Measurements from ENCODE around the gene TMEM171.

The TMEM171 gene

DNA sequence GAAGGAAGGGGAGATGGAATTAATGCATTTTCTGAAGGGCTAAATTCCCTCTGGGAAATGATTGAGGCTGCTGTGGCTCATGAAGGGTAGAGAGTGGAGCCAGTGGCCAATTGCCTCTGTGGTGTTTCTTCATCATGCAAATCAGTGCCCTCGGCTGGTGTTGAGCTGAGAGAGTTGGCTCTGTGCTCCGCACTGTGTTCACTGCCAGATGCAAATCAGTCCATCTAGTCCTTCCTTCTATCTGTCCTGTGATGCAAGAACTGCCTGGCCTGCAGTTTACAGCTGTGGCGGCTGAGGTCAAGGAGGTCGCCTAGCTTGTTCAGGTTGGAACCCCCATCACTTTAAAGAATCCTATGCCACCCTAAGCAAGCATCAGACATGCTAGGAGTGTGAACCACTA is 6.0 kb downstream of the TMEM171 start:
- no peak for DNase-seq (ENCODE audit: low spot score in 2 of 2)

DNA sequence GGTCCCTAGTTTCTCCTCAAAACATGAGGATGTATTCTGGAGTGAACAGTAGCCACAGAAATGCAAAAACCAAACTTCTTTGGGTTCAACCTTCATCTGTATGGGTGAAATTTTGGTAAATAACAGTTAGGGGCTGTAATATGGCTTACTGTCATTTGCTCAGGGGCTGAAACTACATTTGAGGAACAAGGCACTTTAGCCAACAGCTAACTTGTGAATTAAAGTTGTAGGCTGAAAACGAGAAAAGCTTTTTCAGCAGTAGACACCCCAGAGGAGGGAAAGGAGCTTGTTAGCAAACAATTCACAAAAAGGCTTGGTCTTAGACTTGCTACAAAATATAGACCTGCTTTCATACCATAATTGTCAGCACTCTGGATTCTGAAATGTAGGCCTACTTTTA is 6.6 kb downstream of the TMEM171 start:
- DNase-seq (ENCODE audit: low spot score in 2 of 2) (no peak), ATAC-seq (replicated peaks; ENCODE audit: extremely low read depth, poor library complexity, severe bottlenecking) (no peak)
- Mint-ChIP-seq H3K27ac (ENCODE audit: low read depth) (no peak overlapping the region), H3K4me1 (peaks cover 50% of the 10 kb centered on the region), H3K9me3 (no peaks in the 10 kb centered on the region), H3K4me3 (no peak overlapping the region), H3K36me3 (ENCODE audit: insufficient read depth) (peaks cover 14% of the 10 kb centered on the region), H3K27me3 (peaks cover 12% of the 10 kb centered on the region)

More for the DNA sequence above, 6.0 kb downstream of the TMEM171 start:
- Mint-ChIP-seq H3K36me3 (ENCODE audit: insufficient read depth) (peaks cover 10% of the 10 kb centered on the region), H3K4me1 (peaks cover 55% of the 10 kb centered on the region), H3K4me3 (no peak overlapping the region), H3K9me3 (no peaks in the 10 kb centered on the region), H3K27me3 (peaks cover 18% of the 10 kb centered on the region), H3K27ac (ENCODE audit: low read depth) (no peak overlapping the region)
- no peak for ATAC-seq (replicated peaks; ENCODE audit: extremely low read depth, poor library complexity, severe bottlenecking)

DNA sequence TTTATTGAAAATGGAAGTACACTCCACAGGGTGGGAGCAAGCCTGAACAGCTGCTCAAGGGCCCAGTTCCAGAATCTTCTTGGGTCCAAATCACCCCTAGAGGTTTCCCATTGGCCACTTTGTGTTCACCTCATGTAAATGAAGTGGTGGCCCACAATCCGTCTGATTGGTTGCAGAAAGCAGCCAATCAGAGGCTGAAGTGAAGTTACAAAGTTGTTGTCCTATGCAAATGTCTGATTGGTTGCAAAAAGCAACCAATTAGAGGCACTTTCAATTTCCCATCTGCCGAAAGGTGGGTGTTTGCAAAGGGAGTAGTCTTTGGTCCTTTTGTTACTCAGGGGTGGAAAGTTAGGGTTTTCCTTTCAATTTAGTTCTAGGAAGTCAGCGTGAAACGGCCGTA is 8.8 kb downstream of the TMEM171 start:
- Mint-ChIP-seq H3K4me3 (no peak overlapping the region), H3K9me3 (no peaks in the 10 kb centered on the region), H3K36me3 (ENCODE audit: insufficient read depth) (peaks cover 19% of the 10 kb centered on the region), H3K4me1 (peaks cover 34% of the 10 kb centered on the region), H3K27ac (ENCODE audit: low read depth) (no peak overlapping the region), H3K27me3 (peaks cover 6% of the 10 kb centered on the region)
- ATAC-seq (replicated peaks; ENCODE audit: extremely low read depth, poor library complexity, severe bottlenecking) (no peak), DNase-seq (ENCODE audit: low spot score in 2 of 2) (no peak)

DNA sequence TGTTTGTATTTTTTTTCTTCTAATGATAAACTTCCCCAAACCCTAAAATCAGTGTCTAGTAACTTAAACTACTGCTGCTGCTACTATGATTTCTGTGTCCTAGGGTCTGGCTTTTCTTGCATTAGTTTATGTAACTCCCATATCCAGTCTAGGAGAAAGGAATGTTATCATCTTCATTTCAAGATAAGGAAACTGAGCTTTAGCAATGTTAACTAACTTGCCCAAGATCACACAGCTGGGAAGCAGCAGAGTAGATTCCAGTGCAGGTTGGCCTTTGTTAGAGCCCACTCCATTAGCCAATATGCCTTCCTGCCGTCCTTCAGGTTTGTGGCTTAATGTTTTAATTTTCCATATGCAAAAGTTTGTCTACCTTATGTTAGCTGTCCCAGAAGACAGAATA is 10.4 kb downstream of the TMEM171 start:
- Mint-ChIP-seq H3K36me3 (ENCODE audit: insufficient read depth) (peaks cover 24% of the 10 kb centered on the region), H3K9me3 (no peaks in the 10 kb centered on the region), H3K4me3 (no peak overlapping the region), H3K27me3 (no peaks in the 10 kb centered on the region), H3K27ac (ENCODE audit: low read depth) (peak overlapping the region; percentile 26), H3K4me1 (peaks cover 25% of the 10 kb centered on the region)
- ATAC-seq (replicated peaks; ENCODE audit: extremely low read depth, poor library complexity, severe bottlenecking) = no peak
- no peak for DNase-seq (ENCODE audit: low spot score in 2 of 2)

DNA sequence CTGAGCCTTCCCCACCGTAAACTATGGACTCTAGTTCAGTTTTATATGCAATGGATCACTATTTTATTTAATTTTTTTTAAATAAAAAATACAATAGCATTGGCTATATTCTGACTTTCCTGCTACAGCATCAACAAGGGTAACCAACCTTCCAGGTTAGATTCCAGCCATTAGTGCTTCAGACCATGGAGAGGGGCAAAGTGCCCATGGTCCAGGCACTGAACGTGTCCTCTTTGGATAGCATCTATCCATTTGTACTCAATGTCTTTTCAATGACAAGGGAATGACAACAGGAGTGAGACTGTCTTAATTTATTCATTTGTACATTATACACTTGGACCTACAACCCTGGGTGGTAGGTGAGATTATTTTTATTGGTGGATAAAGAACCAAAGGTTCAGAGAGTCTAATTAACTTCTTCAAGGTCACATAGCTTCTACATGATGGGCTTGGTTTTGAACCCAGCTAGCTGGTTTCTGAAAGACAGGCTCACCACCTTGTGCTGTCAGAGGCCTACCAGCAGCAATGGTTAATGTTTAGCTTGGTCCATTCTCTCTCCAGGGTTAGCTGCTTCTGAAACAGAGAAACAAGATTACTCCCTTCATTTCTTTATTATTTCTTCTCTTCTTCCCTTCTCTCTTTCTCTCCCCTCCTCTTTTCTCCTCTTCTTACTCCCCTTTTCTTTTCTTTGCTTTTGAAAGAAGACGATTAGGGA is 11.5 kb downstream of the TMEM171 start:
- peaks cover 2% of the 10 kb centered on the region for H3K27me3 Mint-ChIP-seq
- ATAC-seq (replicated peaks; ENCODE audit: extremely low read depth, poor library complexity, severe bottlenecking) = no peak
- DNase-seq (ENCODE audit: low spot score in 2 of 2) = no peak
- no peaks in the 10 kb centered on the region for H3K9me3 Mint-ChIP-seq
- no peak overlapping the region for H3K4me3 Mint-ChIP-seq
- H3K36me3 Mint-ChIP-seq (ENCODE audit: insufficient read depth) = peaks cover 24% of the 10 kb centered on the region
- peak overlapping the region; percentile 36 for H3K27ac Mint-ChIP-seq (ENCODE audit: low read depth)
- peaks cover 14% of the 10 kb centered on the region for H3K4me1 Mint-ChIP-seq

DNA sequence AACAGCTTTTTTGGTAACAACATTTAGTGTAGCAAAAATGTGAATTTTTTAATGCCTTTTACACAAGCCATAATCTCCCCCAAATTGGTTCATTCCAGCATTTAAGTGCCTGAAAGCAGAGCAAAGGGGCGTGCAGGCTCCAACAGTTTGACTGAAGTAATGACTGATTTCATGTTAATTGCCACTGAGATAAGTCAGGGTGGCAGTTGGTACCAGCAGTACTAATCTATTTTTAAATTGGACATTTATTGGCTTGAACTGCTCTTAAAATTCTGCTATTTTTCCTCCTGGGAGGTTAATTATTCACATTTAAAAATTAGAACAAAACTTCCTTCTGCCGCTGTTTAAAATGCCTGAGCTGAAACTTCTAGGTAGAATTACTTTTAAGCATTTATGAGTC is 12.4 kb downstream of the TMEM171 start:
- peaks cover 14% of the 10 kb centered on the region for H3K4me1 Mint-ChIP-seq

DNA sequence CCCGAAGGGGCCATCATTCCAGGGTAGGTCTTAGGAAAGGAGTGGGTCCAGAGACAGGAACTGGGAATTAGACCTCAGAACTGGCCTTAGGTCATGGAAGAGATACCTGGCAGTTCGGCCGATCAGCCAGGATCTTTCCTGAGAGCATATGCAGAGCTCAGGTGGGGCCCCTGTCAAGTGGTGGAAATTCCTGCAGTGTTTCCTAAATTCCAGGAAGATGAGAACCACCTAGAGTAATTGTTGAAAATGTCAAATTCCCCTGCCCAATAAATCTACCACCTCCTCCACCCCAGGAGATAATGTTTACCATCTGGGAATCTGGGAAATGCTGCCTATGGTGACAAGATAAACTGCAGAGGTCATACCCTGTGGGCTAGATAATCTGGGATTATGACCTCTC is 14.6 kb downstream of the TMEM171 start:
- DNase-seq (ENCODE audit: low spot score in 2 of 2) (no peak), ATAC-seq (replicated peaks; ENCODE audit: extremely low read depth, poor library complexity, severe bottlenecking) (no peak)
- H3K4me1 Mint-ChIP-seq = peaks cover 10% of the 10 kb centered on the region
- H3K36me3 Mint-ChIP-seq (ENCODE audit: insufficient read depth) = peaks cover 16% of the 10 kb centered on the region
- no peaks in the 10 kb centered on the region for H3K9me3 Mint-ChIP-seq
- no peak overlapping the region for H3K4me3 Mint-ChIP-seq
- H3K27ac Mint-ChIP-seq (ENCODE audit: low read depth) = no peak overlapping the region
- H3K27me3 Mint-ChIP-seq = peaks cover 26% of the 10 kb centered on the region

More for the DNA sequence above, 12.4 kb downstream of the TMEM171 start:
- no peak for DNase-seq (ENCODE audit: low spot score in 2 of 2)
- Mint-ChIP-seq H3K27ac (ENCODE audit: low read depth) (no peak overlapping the region), H3K9me3 (no peaks in the 10 kb centered on the region), H3K36me3 (ENCODE audit: insufficient read depth) (peaks cover 24% of the 10 kb centered on the region), H3K27me3 (peaks cover 11% of the 10 kb centered on the region), H3K4me3 (no peak overlapping the region)
- ATAC-seq (replicated peaks; ENCODE audit: extremely low read depth, poor library complexity, severe bottlenecking) = no peak

DNA sequence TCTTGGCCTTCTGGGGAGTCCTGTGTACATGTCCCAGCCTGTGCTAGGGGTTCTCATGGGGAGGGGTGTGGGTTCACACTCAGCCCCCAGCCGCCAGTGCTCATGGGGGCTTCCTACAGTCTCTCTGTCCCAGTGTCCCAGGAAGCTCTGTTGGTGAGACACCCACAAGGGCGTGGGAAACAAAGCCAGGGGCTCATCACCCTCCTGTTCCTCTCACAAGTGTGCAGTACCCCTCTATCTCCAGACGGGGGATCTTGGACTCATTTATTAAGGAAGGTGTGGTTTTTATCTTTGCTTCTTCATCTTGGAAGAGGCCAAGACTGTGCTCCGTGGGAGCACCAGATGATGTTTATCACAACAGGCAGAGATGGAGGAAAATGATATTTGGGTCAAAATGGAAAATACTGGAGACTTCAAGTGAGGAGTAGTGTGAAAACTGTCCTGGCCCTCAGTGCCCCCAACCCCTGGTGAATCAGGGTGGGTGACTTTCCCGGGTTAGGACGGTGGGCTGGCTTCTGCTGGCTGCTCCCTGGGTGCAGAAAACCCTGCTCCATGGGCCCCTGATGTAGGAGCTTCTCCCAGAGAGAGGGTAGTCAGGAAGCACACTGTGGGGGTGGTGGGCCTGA is 15.2 kb downstream of the TMEM171 start:
- H3K9me3 Mint-ChIP-seq = no peaks in the 10 kb centered on the region
- H3K27me3 Mint-ChIP-seq = peaks cover 27% of the 10 kb centered on the region
- H3K27ac Mint-ChIP-seq (ENCODE audit: low read depth) = no peak overlapping the region
- no peak for DNase-seq (ENCODE audit: low spot score in 2 of 2)
- peaks cover 15% of the 10 kb centered on the region for H3K36me3 Mint-ChIP-seq (ENCODE audit: insufficient read depth)
- no peak for ATAC-seq (replicated peaks; ENCODE audit: extremely low read depth, poor library complexity, severe bottlenecking)
- peaks cover 5% of the 10 kb centered on the region for H3K4me1 Mint-ChIP-seq
- no peak overlapping the region for H3K4me3 Mint-ChIP-seq

DNA sequence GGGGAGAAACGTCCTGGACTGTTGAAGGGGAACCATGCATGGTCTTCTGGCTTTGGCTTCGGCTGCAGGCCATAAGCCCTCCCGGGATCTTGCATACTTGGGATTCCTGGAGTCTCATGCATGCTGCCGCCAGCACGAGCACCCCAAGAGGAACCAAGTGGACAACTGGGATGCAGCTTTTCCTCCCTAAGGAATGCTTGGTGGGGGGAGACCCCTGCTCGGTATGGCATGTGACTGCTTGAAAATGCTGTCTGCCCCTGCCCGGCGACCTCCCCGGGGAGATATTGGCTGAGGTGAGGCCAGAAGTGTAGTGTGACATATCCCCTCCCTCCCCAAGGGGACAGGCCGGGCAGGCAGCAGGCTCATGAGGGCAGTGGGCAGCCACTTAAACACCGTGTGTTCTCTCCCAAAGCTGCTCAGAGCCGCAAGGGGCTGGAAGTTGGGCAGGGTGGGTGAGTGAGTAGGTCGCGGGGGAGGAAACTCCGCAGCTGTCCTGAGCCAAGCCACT is 15.7 kb downstream of the TMEM171 start:
- H3K4me1 Mint-ChIP-seq = peaks cover 5% of the 10 kb centered on the region
- H3K4me3 Mint-ChIP-seq = no peak overlapping the region
- ATAC-seq (replicated peaks; ENCODE audit: extremely low read depth, poor library complexity, severe bottlenecking) = no peak
- H3K27me3 Mint-ChIP-seq = peaks cover 27% of the 10 kb centered on the region
- H3K36me3 Mint-ChIP-seq (ENCODE audit: insufficient read depth) = peaks cover 14% of the 10 kb centered on the region
- no peak overlapping the region for H3K27ac Mint-ChIP-seq (ENCODE audit: low read depth)
- DNase-seq (ENCODE audit: low spot score in 2 of 2) = no peak
- no peaks in the 10 kb centered on the region for H3K9me3 Mint-ChIP-seq

DNA sequence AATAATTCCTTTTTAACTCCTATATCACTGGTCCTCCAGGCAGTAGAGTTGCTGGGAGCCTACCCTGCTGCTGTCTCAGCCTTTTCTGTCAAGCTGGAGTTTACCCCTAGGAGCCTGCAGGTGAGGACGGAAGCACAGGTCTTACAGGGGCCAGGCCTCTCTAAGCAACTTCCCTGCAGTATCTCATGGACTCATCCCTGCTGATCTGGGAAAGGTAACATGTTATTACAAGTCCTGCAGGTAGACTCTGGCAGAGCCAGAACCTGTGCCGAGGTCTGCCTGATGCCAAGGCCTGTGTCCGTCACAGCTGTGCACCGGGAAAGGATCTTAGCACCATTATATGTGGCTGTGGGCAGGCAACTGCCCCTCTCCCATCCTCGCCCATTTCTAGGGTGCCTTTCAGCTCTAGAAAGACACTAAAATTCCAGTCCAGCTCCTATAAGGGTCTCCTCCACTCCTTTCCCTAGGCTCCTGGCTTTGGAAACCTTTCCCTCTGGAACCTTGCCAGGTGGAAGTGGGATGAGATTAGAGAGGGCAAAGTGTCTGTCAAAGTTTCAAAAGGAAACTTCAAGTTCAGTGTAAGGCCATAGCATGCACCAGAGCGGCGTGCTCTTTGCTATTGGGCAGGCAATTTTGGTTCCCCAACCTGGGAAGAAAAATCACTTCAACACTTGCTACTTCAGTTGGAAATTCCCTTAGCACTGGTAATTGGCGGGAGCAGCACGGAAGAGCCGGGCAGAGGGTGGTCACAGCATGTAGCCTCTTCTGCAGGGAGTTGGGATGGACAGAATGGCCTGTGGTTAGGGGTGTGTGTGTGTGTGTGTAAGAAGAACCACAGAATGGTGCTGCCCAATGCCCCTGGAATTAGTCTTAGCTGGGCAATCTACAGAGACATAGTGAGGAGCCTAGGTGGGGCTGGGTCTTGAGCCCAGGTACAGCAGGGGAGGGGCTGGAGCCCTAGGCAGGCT is 17.5 kb downstream of the TMEM171 start:
- DNase-seq (ENCODE audit: low spot score in 2 of 2) (no peak), ATAC-seq (replicated peaks; ENCODE audit: extremely low read depth, poor library complexity, severe bottlenecking) (no peak)
- Mint-ChIP-seq H3K27ac (ENCODE audit: low read depth) (no peak overlapping the region), H3K4me3 (no peak overlapping the region), H3K9me3 (no peaks in the 10 kb centered on the region), H3K4me1 (peaks cover 5% of the 10 kb centered on the region), H3K36me3 (ENCODE audit: insufficient read depth) (peaks cover 8% of the 10 kb centered on the region), H3K27me3 (peaks cover 27% of the 10 kb centered on the region)

DNA sequence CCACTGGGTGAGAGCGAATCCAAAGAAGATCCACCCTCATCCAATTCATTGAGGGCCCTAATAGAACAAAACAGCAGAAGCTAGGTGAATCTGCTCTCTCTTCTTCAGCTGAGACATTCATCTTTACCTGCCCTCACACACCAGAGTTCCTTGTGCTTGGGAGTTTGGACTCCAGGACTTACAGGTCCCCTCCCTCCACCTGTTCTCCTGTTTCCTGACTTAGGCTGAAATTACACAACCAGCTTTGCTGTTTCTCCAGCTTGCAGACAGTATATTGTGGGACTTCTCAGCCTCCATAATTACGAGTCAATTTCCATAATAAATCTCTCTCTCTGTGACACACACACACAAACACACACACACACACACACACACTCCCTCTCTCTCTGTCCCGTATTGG is 19.1 kb downstream of the TMEM171 start:
- no peak overlapping the region for H3K27ac Mint-ChIP-seq (ENCODE audit: low read depth)
- no peaks in the 10 kb centered on the region for H3K9me3 Mint-ChIP-seq
- DNase-seq (ENCODE audit: low spot score in 2 of 2) (no peak), ATAC-seq (replicated peaks; ENCODE audit: extremely low read depth, poor library complexity, severe bottlenecking) (no peak)
- H3K27me3 Mint-ChIP-seq = peaks cover 39% of the 10 kb centered on the region
- H3K36me3 Mint-ChIP-seq (ENCODE audit: insufficient read depth) = peaks cover 4% of the 10 kb centered on the region
- no peak overlapping the region for H3K4me3 Mint-ChIP-seq
- peaks cover 5% of the 10 kb centered on the region for H3K4me1 Mint-ChIP-seq

DNA sequence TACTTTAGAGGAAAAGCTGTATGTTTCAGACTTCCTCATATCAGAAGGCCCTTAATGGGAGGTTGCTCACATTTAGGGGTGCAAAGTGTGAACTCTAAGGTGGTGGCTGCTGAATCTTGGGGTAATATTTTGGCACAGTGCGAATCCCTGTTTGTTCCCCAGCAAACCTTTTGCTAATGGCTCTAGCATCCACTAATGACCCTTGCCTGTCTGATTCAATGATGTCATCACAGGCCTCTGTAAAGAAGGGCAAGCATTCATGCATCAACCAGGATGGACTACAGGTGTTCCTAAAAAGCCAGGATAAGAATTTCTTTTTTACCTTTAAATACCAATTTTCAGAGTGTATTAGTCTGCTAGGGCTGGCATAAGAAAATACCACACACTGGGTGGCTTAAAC is 20.4 kb downstream of the TMEM171 start:
- no peak overlapping the region for H3K27ac Mint-ChIP-seq (ENCODE audit: low read depth)
- H3K4me3 Mint-ChIP-seq = no peak overlapping the region
- no peak for ATAC-seq (replicated peaks; ENCODE audit: extremely low read depth, poor library complexity, severe bottlenecking)
- no peaks in the 10 kb centered on the region for H3K36me3 Mint-ChIP-seq (ENCODE audit: insufficient read depth)
- H3K27me3 Mint-ChIP-seq = peaks cover 48% of the 10 kb centered on the region
- DNase-seq (ENCODE audit: low spot score in 2 of 2) = no peak
- H3K4me1 Mint-ChIP-seq = no peaks in the 10 kb centered on the region
- H3K9me3 Mint-ChIP-seq = no peaks in the 10 kb centered on the region
